Gastrocnemius medialis (tissue), 4 donors: ENCODE results near the gene ATP10A.

Source experiments
- CTCF ChIP-seq, 5 experiments: fragments of 450-650 bp in 3 of 5; fragments of 200-600 bp in 2 of 5; sonication (generic) in 2 of 5; IDR thresholded peaks in 4 of 5; conservative IDR thresholded peaks in 1 of 5; 1 replicate in 4 of 5; 2 replicates in 1 of 5; pipeline ENCODE4 v1.5.1; 2016 to 2019; ENCODE audit warnings: antibody characterized with exemption in 5 of 5, mild to moderate bottlenecking in 3 of 5, moderate library complexity in 3 of 5
- POLR2A ChIP-seq, 2 donors: fragments of 450-650 bp; IDR thresholded peaks; one replicate each; pipeline ENCODE4 v1.6.1; 2017; ENCODE audit warnings: antibody characterized with exemption in 2 of 2, mild to moderate bottlenecking in 2 of 2, moderate library complexity in 2 of 2

GRCh38 chr15:25764980-25765735 lies 98.0 kb downstream of the ATP10A start:
- TF ChIP-seq POLR2A (IDR thresholded peaks at IDR 0.05): no peak
- TF ChIP-seq CTCF (IDR thresholded peaks at IDR 0.05 in 4 of 5, conservative IDR thresholded peaks at IDR 0.05 in 1 of 5): no peak
